OCI-M2 (cell line): ENCODE data around the gene ERBB2.
"Not testable (repeated sequence)": the region's sequence is repeated elsewhere in the genome, so short reads cannot be mapped to it uniquely, and the experiment has no call there.

ENCODE experiments used
- DNase-seq: peaks from one replicate; lab custom pipeline; 2025; ENCODE audit not compliant: unreplicated experiment; lab: John Stamatoyannopoulos, UW

ERBB2 gene

DNA sequence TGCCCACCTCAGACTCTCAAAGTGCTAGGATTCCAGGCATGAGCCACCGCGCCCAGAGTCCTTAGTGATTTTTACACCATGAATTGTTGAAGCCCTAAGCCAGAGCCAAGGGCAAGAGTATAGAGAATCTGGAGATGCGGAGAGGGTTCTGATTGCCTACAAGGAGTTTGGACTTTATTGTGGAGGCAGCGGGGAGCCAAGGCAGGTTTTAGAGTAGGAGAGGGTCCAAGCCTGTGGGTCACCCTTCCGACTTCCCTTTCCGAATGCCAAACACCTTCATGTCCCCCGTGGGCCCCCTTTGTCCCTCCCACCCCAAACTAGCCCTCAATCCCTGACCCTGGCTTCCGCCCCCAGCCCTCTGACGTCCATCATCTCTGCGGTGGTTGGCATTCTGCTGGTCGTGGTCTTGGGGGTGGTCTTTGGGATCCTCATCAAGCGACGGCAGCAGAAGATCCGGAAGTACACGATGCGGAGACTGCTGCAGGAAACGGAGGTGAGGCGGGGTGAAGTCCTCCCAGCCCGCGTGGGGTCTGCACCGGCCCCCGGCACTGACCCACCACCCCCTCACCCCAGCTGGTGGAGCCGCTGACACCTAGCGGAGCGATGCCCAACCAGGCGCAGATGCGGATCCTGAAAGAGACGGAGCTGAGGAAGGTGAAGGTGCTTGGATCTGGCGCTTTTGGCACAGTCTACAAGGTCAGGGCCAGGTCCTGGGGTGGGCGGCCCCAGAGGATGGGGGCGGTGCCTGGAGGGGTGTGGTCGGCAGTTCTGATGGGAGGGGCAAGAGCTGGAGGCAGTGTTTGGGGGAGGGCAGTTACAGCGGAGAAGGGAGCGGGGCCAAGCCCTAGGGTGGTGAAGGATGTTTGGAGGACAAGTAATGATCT, 23.3 kb downstream of the ERBB2 start:
- DNase-seq = no peak

DNA sequence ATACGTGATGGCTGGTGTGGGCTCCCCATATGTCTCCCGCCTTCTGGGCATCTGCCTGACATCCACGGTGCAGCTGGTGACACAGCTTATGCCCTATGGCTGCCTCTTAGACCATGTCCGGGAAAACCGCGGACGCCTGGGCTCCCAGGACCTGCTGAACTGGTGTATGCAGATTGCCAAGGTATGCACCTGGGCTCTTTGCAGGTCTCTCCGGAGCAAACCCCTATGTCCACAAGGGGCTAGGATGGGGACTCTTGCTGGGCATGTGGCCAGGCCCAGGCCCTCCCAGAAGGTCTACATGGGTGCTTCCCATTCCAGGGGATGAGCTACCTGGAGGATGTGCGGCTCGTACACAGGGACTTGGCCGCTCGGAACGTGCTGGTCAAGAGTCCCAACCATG, 24.9 kb downstream of the ERBB2 start:
- DNase-seq = no peak

DNA sequence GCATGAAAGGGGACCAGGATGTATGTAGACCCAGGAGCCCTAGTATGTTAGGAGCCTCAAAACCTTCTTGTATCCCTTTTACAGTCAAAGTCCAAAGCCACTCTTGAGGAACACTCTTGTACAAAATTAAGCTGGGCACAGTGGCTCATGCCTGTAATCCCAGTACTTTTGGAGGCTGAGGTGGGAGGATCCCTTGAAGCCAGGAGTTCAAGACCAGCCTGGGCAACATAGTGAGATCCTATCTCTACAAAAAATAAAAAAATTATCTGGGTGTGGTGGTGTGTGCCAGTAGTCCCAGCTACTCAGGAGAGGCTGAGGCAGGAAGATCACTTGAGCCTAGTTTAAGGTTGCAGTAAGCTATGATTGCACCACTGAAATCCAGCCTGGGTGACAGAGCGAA, 26.1 kb downstream of the ERBB2 start:
- not testable (repeated sequence) for DNase-seq

DNA sequence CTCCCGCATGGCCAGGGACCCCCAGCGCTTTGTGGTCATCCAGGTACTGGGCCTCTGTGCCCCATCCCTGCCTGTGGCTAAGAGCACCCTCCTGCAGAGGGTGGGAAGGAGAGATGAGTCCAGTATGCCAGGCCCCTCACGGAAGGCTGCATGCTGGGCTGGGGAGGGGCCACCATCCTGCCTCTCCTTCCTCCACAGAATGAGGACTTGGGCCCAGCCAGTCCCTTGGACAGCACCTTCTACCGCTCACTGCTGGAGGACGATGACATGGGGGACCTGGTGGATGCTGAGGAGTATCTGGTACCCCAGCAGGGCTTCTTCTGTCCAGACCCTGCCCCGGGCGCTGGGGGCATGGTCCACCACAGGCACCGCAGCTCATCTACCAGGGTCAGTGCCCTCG, 26.8 kb downstream of the ERBB2 start:
- DNase-seq = no peak

DNA sequence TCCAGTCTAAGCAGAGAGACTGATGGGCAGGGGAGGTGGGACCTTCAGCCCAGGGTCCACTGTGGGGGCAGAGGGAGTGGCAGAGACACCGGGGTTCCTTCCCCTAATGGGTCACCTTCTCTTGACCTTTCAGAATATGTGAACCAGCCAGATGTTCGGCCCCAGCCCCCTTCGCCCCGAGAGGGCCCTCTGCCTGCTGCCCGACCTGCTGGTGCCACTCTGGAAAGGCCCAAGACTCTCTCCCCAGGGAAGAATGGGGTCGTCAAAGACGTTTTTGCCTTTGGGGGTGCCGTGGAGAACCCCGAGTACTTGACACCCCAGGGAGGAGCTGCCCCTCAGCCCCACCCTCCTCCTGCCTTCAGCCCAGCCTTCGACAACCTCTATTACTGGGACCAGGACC, 27.7 kb downstream of the ERBB2 start:
- DNase-seq = no peak

DNA sequence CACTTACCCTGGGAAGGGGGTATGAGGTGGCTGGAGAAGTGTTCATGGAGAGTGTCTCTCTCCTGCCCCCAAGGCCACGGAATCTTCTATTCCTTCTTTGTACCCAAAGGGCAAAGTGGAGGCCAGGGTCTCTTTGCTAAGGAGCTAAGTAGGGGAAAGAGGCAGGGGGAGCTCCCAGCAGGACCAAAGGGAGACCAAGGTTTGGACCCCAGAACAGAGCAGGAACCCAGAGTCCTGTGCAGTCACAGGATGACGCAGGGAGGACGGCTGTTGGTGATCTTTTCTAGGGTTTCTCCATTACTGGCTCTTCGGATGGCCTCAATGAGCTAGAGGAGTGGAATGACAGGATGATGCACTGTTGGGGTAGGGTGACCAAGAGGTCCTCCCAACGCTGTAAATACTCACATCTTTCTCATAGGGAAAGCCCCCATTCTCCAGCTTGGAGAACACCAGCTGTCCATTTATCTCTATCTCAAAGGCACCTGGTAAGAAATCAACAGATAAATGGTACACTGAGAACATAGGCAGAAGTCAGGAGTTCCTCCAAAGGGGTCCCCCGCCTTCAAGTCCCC, 29.5 kb downstream of the ERBB2 start:
- DNase-seq = no peak

DNA sequence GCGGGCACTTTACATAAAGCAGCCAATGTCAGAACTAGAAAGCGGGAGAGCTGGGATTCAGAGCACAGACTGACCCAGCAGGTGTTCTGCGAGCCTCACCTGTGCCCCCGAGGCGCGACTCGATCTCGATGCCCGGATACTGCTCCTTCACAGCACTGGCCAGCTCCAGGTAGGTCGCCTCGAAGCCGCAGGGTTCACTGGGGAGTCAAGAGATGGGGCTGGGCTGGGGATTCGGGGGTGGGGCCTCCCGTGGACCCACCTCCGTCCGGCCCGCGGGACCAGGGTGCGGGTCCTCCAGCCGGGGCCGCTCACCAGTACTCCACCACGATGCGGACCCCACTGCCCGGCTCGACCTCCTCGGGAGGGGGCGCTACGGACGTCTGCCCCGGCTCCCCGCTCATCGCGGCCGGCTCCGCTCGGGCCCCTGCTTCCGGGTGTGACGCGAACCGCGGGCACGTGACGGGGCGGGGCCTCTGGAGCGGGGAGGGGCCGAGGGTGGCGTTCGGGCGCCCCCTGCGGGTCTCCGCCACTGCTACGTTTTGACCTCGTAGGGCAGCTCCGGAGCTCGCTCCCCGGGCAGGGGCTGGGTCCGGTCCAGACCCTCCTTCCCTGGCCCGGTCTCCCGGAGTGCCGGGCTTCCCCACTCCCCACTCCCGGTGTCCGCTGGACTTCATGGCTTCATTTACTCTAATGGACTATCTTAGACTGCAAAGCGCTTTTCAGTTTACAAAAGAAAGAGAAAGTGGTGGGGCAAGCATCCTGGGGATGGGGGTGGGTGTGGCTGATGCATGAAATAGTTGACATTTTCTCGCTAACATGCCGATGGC, 30.4 kb downstream of the ERBB2 start, which contains the start of gene MIEN1:
MIEN1 (minus strand) TSS at position 438 of the 827 bp plus-strand sequence; CDS start at position 401, 37 bp downstream.
- no peak for DNase-seq

DNA sequence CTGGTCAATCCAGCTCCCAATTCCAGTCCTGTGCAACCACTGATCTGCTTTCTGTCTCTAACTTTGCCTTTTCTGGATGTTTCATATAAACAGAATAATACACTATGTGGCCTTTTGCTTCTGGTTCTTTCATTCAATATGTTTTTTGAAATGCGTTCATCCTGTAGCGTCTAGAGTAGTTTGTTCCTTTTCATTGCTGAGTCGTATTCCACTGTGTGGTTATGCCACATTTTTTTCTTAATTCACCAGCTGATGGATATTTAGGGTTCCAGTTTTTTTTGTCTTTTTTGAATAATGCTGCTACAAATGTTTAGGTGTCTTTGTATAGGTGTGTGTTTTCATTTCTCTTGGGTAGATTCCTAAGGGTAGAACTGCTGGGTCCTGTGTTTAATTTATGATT, 32.7 kb downstream of the ERBB2 start:
- DNase-seq = no peak

DNA sequence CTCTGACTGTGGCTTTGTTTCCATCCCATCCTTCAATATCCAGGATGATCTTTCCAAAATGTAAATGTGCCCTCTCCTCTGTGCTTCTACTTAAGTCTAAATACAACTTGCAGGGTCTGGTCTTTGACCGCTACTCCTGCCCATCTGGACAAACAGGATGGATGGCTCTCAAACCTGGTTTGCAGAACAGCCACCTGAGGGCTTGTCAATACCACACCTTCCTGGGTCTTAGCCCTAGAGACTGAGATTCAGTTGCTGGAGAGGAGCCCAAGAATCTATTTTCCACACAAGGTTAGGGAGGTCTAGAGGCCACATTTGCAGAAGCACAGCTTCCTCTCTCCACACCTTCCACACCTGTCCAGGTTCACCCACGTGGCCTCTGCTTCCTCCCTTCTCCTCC, 36.0 kb downstream of the ERBB2 start:
- no peak for DNase-seq

DNA sequence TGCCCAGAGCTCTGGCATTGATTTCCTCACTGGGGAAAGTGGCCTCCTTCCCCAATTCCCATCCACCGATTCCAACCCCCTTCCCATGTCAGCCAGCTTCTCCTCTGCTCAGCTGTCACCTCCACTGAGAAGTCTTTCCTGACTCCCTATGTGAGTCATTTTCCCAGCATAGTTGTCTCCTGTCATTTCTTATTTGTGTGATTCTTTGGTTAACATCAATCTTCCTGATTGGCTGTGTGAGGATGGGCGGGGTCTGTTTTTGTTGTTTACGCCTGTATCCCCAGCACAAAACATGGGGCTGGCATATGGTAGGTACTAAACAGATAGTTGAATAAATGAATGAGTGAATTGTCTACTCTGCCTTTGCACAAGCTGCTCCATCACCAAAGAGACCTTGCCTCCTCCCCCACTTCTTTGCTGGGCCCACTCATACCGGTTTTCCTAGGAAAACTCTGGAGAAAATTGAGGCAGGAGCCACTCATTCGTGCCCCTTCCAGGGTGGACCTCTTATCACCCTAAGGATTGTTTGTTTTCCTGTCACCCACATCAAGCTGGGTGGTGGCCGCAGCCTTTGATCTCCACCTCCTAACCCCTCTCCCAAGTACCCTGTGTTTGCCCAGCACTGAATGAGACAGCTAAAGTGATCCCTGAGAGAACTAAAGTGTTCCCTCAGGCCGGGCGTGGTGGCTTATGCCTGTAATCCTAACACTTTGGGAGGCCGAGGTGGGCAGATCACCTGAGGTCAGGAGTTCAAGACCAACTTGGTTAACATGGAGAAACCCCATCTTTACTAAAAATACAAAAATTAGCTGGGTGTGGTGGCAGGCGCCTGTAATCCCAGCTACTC, 36.7 kb downstream of the ERBB2 start:
- no peak for DNase-seq

DNA sequence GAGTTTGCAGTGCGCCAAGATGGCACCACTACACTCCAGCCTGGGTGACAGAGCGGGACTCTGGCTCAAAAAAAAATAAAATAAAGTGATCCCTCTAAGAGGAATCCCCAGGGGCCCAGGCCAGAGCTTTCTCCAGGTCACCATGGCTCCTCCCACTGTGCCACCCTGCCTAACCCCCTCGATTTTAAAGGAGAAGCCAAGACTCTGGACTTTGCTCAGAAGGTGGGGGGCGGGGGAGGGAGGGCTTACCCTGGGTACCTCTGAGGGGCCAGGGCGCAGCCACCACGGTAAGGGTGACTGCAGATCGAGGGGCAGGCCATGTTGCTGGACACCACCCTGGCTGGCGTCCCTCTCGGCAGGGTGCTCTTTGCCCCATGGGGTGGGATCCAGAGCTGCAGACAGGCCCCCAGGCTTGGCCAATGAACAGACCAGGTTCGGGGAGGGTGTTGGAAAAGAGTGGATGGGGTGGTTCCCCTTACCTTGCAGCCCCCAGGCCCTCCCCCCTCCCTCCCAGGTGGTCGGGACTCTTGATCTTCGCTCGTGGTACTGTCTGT, 37.4 kb downstream of the ERBB2 start:
- no peak for DNase-seq

DNA sequence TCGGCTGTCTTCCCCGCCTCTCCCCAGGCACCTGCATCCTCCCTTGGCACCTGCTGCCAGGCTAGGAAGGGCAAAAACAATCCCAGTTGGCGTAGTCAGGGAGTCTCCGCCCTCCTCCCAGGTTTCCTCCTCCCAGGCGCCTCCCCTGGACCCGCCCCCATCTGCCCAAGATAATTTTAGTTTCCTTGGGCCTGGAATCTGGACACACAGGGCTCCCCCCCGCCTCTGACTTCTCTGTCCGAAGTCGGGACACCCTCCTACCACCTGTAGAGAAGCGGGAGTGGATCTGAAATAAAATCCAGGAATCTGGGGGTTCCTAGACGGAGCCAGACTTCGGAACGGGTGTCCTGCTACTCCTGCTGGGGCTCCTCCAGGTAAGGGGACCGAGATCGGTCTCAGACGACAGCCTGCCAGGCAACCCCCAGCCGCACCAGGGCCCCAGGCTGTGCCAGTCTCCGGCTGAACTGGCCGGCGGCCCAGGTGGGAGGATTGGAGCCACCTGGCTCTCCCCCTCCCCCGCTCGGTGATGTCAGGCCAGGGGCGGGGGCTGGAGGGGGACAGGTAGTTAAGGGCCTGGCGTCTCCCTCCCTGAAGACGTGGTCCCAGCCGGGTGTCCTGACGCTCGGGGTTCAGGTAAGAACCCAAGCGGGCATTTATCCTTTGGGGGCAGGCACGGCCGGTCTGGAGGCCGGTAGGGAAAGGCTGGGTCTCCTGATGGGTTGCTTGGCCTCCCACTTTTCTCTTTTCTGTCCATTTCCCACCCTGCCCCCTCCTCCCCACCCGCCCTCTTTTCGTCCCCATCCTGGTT, 38.1 kb downstream of the ERBB2 start, which contains the start of gene GRB7:
GRB7 (plus strand) TSS at position 179 of the 808 bp plus-strand sequence. CDS start 4,364 bp downstream, outside the sequence.
- no peak for DNase-seq

DNA sequence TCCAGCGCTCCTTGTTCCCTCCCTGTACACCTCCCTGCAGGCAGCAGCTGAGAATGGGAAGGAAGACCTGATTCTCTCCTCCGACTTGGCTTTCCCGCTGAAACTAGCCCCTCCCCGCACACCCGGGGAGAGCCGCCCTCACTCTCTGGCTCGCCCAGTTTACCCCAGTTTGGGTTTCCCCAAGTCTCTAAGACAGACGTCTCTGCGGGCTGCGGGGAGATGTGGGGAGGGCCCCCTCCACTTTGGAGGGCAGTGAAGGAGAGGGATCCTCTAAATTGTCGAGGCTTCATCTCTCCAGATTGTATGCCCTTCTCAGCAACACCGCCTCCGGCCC, 38.7 kb downstream of the ERBB2 start:
- DNase-seq = no peak

DNA sequence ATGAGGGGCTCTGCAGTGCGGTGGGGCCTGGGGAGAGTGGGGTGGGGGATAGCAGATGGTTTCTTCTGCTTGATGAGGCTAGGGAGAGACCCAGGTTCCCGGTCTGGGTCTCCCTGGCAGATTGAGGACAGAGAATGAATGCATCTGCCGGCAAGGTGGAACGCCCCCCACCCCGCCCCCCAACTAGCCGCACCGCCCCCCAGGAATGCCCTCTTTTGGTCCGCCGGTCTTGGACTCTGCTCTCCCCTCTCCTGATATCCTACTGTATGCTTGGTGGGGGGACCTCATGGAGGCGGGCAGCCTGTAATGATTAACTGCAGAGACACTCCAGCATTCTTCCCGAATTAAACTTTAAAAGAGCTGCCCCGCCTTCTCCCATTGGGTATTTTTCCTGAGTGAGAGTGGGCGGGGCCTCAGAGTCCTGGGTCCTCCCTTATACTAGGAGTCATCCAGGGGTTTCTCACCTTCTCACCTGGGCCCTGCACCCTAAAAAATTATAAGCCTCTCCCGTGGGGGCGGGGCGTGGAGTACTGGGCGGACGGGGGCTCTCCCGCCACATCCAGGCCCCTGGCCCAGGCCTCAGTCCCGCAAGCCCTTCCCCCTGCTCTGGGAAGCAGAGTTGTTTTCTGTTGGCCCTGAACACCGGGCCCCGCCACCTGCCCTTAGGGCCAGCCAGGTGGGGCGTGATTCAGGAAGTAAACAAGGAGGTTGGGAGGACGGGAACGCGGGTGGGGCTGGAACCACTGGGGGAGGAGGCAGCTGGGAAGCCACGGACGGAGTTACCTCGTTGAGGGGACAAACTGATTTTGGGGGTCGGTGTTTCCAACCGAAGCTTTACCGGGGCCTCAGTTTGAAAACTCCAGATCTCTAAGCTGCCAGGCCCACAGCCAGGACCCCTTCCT, 39.4 kb downstream of the ERBB2 start:
- DNase-seq = no peak

DNA sequence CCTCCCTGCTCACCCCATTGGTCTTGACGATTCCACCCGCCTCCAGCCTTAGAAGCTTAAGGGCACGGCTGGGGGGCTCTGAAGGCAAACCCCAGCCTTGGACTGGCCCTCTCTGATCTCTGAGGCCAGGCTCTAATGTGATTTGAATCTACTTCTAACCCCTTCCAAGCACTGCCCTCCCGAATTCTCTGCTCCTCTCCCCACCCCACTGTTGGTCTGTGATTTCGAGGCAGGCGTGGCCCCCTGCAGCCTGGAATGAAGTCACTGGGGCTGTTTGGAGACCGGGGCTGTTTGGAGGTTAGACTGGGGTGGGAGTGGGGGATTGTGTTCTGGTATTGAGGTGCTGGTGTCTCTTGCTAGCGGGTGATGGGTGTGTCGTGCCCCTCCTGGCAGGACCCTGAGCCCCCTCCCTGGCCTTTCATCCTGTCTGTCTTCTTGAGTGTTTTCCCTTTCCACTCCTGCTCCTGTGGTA, 40.1 kb downstream of the ERBB2 start:
- no peak for DNase-seq

DNA sequence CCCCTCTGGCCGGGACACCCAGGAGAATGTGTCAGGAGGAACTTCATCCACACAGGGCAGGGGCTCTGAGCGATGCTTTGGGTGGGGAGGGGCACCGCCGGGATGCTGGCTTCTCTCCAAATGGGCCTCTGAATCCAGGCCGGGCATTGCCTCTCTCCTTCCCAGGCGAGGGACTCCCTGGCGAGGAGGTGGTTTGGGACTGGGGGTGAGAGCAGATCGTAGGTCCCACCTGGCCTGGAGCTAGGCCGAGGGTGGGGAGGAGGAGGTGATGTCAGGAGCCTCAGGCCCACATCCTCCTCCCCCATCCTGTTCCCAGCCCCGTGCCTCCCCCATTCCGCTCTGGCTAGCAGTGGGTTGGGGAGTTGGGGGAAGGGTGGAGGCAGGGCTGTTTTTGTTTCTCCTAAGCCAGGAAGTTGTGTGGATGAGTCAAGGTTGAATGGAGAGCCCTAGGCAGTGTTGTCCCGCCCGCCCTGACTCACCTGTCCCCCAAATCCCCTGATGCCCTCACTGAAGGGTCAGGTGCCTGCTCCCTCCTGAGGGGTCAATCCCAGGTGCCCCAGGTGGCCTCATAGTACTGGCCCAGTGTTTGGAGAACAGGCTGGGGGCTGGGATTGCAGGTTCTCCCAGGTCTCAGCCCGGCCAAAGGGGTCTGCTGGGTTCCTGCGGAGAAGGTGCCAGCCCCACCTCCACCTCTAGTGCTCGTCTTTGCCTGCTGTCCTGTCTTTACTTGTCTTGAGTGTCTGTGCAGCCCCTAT, 40.7 kb downstream of the ERBB2 start:
- no peak for DNase-seq

DNA sequence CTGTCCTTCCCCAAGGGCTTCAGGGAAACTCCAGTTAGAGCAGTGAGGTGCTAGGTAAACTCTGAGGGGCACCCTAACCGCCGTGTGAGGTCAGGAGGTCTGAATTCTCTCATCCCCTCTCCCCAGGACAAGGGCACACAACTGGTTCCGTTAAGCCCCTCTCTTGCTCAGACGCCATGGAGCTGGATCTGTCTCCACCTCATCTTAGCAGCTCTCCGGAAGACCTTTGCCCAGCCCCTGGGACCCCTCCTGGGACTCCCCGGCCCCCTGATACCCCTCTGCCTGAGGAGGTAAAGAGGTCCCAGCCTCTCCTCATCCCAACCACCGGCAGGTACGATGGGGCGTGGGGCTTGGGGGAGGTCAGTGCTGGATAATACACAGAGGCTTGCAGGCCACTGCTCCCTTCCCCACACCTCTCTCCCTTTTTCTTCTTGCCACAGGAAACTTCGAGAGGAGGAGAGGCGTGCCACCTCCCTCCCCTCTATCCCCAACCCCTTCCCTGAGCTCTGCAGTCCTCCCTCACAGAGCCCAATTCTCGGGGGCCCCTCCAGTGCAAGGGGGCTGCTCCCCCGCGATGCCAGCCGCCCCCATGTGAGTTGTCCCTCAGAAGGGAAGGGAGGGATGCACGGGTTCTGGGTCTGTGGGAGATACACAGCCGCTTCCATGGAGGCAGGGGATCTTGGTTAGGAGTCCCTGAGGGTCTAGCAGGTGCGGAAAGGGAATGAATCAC, 42.4 kb downstream of the ERBB2 start:
- no peak for DNase-seq
